Heart left ventricle (tissue), 16 donors: ENCODE results near the gene EME1. TPM values are rescaled to one million over a fixed set of nuclear protein-coding genes. Genes with fewer than 3 reads are reported as not detected.
A peak's percentile ranks its signal among the peaks of the same experiment; 100 is the strongest.

Experiments
- ATAC-seq, 4 donors: fragments of 200-7000 bp; cut with Tn5 transposase; one replicate each; pipeline ENCODE4 v1.9.1; 2020 to 2022; ENCODE audit warnings: moderate library complexity in 4 of 4, mild to moderate bottlenecking in 3 of 4, moderate number of reproducible peaks in 1 of 4
- DNase-seq, 5 donors: peaks; one replicate each; pipeline ENCODE4 v3.0.0-alpha.2; 2020
- H3K27ac ChIP-seq, 12 donors: fragments of 200-600 bp; sonication (generic) in 4 of 12; one replicate each; pipeline versions ENCODE4 v1.5.0 to v1.8.0; 2016 to 2022; ENCODE audit warnings: mild to moderate bottlenecking in 2 of 12
- H3K27me3 ChIP-seq, 9 donors: fragments of 200-600 bp; sonication (generic) in 2 of 9; one replicate each; pipeline versions ENCODE4 v1.5.1 to v1.8.0; 2016 to 2022; ENCODE audit warnings: mild to moderate bottlenecking in 3 of 9
- H3K36me3 ChIP-seq, 9 donors: fragments of 200-600 bp; sonication (generic) in 2 of 9; one replicate each; pipeline versions ENCODE4 v1.5.0 to v1.8.0; 2018 to 2022; ENCODE audit warnings: mild to moderate bottlenecking in 2 of 9
- H3K4me1 ChIP-seq, 12 donors: fragments of 200-600 bp; sonication (generic) in 4 of 12; one replicate each; pipeline versions ENCODE4 v1.5.0 to v1.8.0; 2016 to 2022; ENCODE audit warnings: mild to moderate bottlenecking in 3 of 12
- H3K4me3 ChIP-seq, 12 donors: fragments of 200-600 bp; sonication (generic) in 4 of 12; one replicate each; pipeline versions ENCODE4 v1.5.0 to v1.8.0; 2017 to 2022; ENCODE audit warnings: mild to moderate bottlenecking in 9 of 12, moderate library complexity in 4 of 12
- H3K9me3 ChIP-seq, 12 donors: fragments of 200-600 bp; sonication (generic) in 4 of 12; one replicate each; pipeline versions ENCODE4 v1.5.0 to v1.8.0; 2016 to 2022; ENCODE audit warnings: mild to moderate bottlenecking in 1 of 12
- POLR2A ChIP-seq, 2 donors: fragments of 450-650 bp; IDR thresholded peaks; one replicate each; pipeline ENCODE4 v1.6.1; 2017; ENCODE audit warnings: antibody characterized with exemption in 2 of 2, mild to moderate bottlenecking in 2 of 2, moderate library complexity in 2 of 2
- WGBS, 4 donors: extraction: QIAGEN DNeasy Blood & Tissue Kit in 2 of 4; methylation state at CpG; one replicate each; pipeline versions ENCODE4 v1.1.5 to v1.1.7; 2013 to 2018; 5-methylcytosine and 5-hydroxymethylcytosine counted together
- intact Hi-C, 10 donors: fragments of 100-400 bp; cut with DNase I; formaldehyde crosslinking; loops; one replicate each; pipeline versions ENCODE4 v1.11.1 to v1.14.2; 2022
- long read RNA-seq, 3 donors: library from polyadenylated mRNA; unstranded; transcript quantifications; one replicate each; pipeline ENCODE4 v2.0.0, GENCODE V29; 2020 to 2021
- polyA plus RNA-seq, 2 donors: library from polyadenylated mRNA; stranded (reverse); fragments of 200-250 nt; gene quantifications; one replicate each; pipeline ENCODE4 v1.2.3, GENCODE V29; 2013
- total RNA-seq, 9 donors: library from RNA; depleted of rRNA in 2 of 9; stranded (reverse); fragments of >200 nt in 2 of 9; fragmentation: NEBNext Ultra II Directional in 3 of 9; extraction: Animal tissue kit (Norgen Biotek cat#: 25700) in 3 of 9; gene quantifications; one replicate each; pipeline versions ENCODE4 v1.1.0 to v1.2.4, GENCODE V29; 2016 to 2023
- TF ChIP-seq, protein P1 (sequence below), 12 donors: fragments of 200-600 bp; sonication (generic) in 4 of 12; IDR thresholded peaks; one replicate each; pipeline versions ENCODE4 v1.5.0 to v1.8.0; 2018 to 2022; ENCODE audit warnings: antibody characterized with exemption in 12 of 12, mild to moderate bottlenecking in 5 of 12
- donor health status: ischemic (EF 13 %, LVEDD 7.1; RV severe dilation, severe dysfunction).
- donor health status: healthy with polysubstance abuse.
- donor health status: DM: no; HTN: yes; CAD: no.
- donor health status: DM: no; HTN: no; CAD: no.
- donor health status: ischemic (EF 25% LVEDD 6.9; RV normal size, moderate dysfunction).
- donor health status: ischemic (EF 25% LVEDD 5.7; RV mildly dilated, moderate dysfunction).
- donor health status: healthy.
- donor health status: DM: yes; HTN: yes; CAD: no.
- donor health status: ischemic (EF 35%, LVEDD 5.7; RV mildly dilated, moderate dysfunction).
- donor health status: nonischemic (EF 11% LVEDD 7.7; RV severe dilation, severe dysfunction).
- donor health status: DM: yes; HTN: yes; CAD: no.
- donor health status: PGD.
- donor health status: ischemic (EF 29% LVEDD 5.4; RV normal size, mild dysfunction).
- donor health status: nonischemic (EF 23%, LVEDD 6.1; RV moderate dilation, normal function).

EME1 gene, protein sequence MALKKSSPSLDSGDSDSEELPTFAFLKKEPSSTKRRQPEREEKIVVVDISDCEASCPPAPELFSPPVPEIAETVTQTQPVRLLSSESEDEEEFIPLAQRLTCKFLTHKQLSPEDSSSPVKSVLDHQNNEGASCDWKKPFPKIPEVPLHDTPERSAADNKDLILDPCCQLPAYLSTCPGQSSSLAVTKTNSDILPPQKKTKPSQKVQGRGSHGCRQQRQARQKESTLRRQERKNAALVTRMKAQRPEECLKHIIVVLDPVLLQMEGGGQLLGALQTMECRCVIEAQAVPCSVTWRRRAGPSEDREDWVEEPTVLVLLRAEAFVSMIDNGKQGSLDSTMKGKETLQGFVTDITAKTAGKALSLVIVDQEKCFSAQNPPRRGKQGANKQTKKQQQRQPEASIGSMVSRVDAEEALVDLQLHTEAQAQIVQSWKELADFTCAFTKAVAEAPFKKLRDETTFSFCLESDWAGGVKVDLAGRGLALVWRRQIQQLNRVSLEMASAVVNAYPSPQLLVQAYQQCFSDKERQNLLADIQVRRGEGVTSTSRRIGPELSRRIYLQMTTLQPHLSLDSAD
- total RNA-seq = 1 to 10 TPM in 1 of 9 donors, under 1 TPM in 2, not detected in 6; 0.70 to 3.4 (median 0.75) TPM
- polyA plus RNA-seq = under 1 TPM; 0.22 to 0.72 TPM
- long read RNA-seq, donor 1, partial matches to known transcripts = 0 of 1 reads
- long read RNA-seq, donor 1, other reads (novel, unspliced or antisense) = 1 of 1 reads
- long read RNA-seq, donor 2 = 0 reads
- long read RNA-seq, donor 3 = 0 reads

DNA sequence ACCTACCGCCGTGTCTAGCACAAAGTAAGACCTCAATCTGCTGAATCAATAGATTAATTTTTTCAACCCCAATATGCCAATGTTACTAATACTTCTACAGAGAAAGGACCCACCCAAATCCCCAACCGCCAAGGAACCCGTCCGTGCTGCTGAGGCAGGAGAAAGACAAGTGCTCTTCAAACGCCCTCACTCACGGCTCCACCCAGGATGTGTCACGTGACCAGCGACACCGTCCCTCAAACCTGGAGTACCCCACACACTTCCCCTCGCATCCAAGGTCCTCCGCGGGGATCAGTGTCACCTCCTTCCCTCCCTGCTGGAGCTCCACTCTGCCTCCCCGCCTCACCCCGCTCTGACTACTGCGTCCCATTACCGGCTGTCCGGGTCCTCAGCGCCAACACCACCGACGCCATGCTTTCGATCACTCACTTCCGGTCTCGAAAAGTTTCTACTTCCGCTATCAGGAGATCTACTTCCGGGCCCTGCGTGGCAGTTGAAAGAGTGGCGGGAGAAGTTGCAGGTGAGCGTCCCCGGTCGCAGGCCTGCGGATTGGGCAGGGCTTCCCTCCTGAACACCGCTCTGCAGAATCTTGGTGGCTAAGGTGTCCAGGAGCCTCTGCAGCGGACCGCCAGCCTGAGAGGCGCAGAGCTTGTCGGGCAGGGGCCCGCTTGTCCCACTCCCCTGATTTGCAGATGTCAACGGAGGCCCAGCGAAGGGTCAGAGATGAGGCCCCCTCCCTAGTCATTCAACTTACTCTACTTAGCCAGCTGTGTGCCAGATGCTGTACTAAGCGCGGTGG is at the start of gene EME1, which contains the start of gene MRPL27:
Gene EME1 (plus strand): TSS at position 472 of the 799 bp plus-strand sequence. CDS start 1,980 bp downstream, outside the sequence.
Gene MRPL27 (minus strand): TSS at position 427 of the 799 bp plus-strand sequence. CDS start 14 bp downstream, at position 413.
- TF ChIP-seq, protein P1, sequence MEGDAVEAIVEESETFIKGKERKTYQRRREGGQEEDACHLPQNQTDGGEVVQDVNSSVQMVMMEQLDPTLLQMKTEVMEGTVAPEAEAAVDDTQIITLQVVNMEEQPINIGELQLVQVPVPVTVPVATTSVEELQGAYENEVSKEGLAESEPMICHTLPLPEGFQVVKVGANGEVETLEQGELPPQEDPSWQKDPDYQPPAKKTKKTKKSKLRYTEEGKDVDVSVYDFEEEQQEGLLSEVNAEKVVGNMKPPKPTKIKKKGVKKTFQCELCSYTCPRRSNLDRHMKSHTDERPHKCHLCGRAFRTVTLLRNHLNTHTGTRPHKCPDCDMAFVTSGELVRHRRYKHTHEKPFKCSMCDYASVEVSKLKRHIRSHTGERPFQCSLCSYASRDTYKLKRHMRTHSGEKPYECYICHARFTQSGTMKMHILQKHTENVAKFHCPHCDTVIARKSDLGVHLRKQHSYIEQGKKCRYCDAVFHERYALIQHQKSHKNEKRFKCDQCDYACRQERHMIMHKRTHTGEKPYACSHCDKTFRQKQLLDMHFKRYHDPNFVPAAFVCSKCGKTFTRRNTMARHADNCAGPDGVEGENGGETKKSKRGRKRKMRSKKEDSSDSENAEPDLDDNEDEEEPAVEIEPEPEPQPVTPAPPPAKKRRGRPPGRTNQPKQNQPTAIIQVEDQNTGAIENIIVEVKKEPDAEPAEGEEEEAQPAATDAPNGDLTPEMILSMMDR (IDR thresholded peaks at IDR 0.05) = no peak
- TF ChIP-seq POLR2A (IDR thresholded peaks at IDR 0.05) = peak in 1 of 2 donors; percentile 65
- H3K27me3 ChIP-seq = no peaks in the 10 kb centered on the region
- intact Hi-C loops = loop anchor here in 1 of 10 donors (10.0 kb wide), 1 partner anchor 102 kb away; the partner anchor contains the start of gene RSAD1
- no peaks in the 10 kb centered on the region for H3K9me3 ChIP-seq
- H3K36me3 ChIP-seq = peaks cover 0 to 29% (median 27%) of the 10 kb centered on the region in 9 donors
- peak within 1 kb of the TSS; percentile 59 to 92 (median 73) for H3K4me3 ChIP-seq
- DNase-seq = peak; percentile 84 to 92 (median 88)
- peak within 1 kb of the TSS; percentile 86 to 97 (median 94) for H3K27ac ChIP-seq
- peak; percentile 92 to 96 (median 94) for ATAC-seq
- H3K4me1 ChIP-seq = peaks cover 0 to 23% (median 14%) of the 10 kb centered on the region in 12 donors
- WGBS, 4 donors = 1 to 4% (median 3%) methylated on average over 42 of the region's 42 CpGs

DNA sequence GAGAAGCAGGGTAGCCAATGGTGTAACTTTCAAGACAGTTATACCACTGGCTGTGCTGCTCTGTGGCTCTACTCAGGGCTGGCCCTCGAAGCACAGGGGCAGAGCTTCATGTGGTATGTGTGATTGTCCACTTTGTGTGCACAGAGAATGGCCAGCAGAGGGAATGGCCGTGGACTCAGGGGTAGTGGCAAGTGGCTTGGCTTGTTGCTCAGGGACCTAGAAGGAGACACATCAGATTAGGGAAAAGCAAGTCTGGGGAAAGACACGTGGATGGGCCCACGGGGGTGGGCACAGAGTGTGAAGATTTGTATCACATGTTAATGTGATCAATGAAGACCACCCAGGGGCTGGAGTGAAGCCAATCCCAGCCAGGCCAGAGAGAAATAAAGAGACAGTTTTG is 47.1 kb upstream of the EME1 start:
- intact Hi-C loops = no loop called here
- Histone ChIP-seq H3K27me3 (no peaks in the 10 kb centered on the region), H3K4me1 (no peaks in the 10 kb centered on the region), H3K9me3 (no peaks in the 10 kb centered on the region), H3K4me3 (no peak overlapping the region), H3K27ac (no peak overlapping the region), H3K36me3 (no peaks in the 10 kb centered on the region)
- WGBS, 4 donors = 57 to 69% (median 62%) methylated on average over 4 of the region's 4 CpGs
- ATAC-seq (no peak), DNase-seq (no peak)
- TF ChIP-seq, protein P1 (IDR thresholded peaks at IDR 0.05) = no peak
- TF ChIP-seq POLR2A (IDR thresholded peaks at IDR 0.05) = no peak

DNA sequence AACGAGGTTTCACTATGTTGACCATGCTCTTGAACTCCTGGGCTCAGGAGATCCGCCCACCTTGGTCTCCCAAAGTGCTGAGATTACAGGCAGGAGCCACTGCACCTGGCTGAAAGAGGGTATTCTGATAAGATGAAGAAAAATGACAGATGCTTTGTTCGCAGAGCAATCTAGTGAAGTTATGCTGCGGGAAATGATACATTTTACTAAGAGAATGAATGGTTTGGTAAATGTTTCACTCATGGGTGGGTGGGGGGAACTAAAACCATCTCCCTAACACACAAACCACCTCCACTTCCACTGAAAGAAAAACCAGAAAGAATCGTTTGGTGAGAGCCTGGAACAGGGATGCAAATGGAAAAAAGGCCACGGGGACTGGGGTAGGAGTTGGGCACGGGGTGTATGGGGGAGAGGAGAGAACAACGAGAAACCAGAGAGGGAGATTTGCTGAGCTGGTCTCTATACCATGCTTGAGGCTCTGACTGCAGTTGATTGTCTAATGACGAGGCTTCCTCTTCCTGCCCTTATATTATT is 46.1 kb upstream of the EME1 start:
- WGBS, 4 donors = 72 to 81% (median 73%) methylated on average over 9 of the region's 9 CpGs
- H3K4me1 ChIP-seq = no peaks in the 10 kb centered on the region
- DNase-seq (no peak), ATAC-seq (no peak)
- no peak overlapping the region for H3K4me3 ChIP-seq
- intact Hi-C loops = no loop called here
- H3K27ac ChIP-seq = no peak overlapping the region
- TF ChIP-seq POLR2A (IDR thresholded peaks at IDR 0.05) = no peak
- TF ChIP-seq, protein P1 (IDR thresholded peaks at IDR 0.05) = no peak
- H3K9me3 ChIP-seq = no peaks in the 10 kb centered on the region
- H3K27me3 ChIP-seq = no peaks in the 10 kb centered on the region
- H3K36me3 ChIP-seq = no peaks in the 10 kb centered on the region
